Heart right ventricle (tissue), 16 donors: ENCODE data around the gene CREB3L2. TPM values are rescaled to one million over a fixed set of nuclear protein-coding genes. Genes with fewer than 3 reads are reported as not detected.
"Not testable (repeated sequence)": the region's sequence is repeated elsewhere in the genome, so short reads cannot be mapped to it uniquely, and the experiment has no call there.

ENCODE experiments used
- ATAC-seq, 8 donors: fragments of 200-7000 bp; cut with Tn5 transposase; one replicate each; pipeline ENCODE4 v1.9.1; 2020; ENCODE audit warnings: mild to moderate bottlenecking in 8 of 8, moderate library complexity in 8 of 8, moderate number of reproducible peaks in 1 of 8
- DNase-seq, 2 donors: peaks; one replicate each; pipeline ENCODE4 v3.0.0-alpha.2; 2020
- H3K27ac ChIP-seq, 10 donors: fragments of 200-600 bp; sonication (generic) in 2 of 10; one replicate each; pipeline versions ENCODE4 v1.5.0 to v1.8.0; 2020 to 2022; ENCODE audit warnings: mild to moderate bottlenecking in 3 of 10
- H3K27me3 ChIP-seq, 7 donors: fragments of 200-600 bp; one replicate each; pipeline ENCODE4 v1.8.0; 2021 to 2022; ENCODE audit warnings: mild to moderate bottlenecking in 2 of 7
- H3K36me3 ChIP-seq, 9 donors: fragments of 200-600 bp; sonication (generic) in 1 of 9; one replicate each; pipeline versions ENCODE4 v1.5.0 to v1.8.0; 2020 to 2022; ENCODE audit warnings: mild to moderate bottlenecking in 2 of 9
- H3K4me1 ChIP-seq, 9 donors: fragments of 200-600 bp; sonication (generic) in 1 of 9; one replicate each; pipeline versions ENCODE4 v1.5.0 to v1.8.0; 2020 to 2022; ENCODE audit warnings: mild to moderate bottlenecking in 4 of 9
- H3K4me3 ChIP-seq, 10 donors: fragments of 200-600 bp; sonication (generic) in 2 of 10; one replicate each; pipeline versions ENCODE4 v1.5.0 to v1.8.0; 2020 to 2022; ENCODE audit warnings: mild to moderate bottlenecking in 7 of 10, moderate library complexity in 2 of 10
- H3K9me3 ChIP-seq, 11 donors: fragments of 200-600 bp in 10 of 11; sonication (generic) in 2 of 11; one replicate each; pipeline versions ENCODE4 v1.5.0 to v1.8.0; 2013 to 2022; ENCODE audit warnings: mild to moderate bottlenecking in 2 of 11, control low read depth in 1 of 11, moderate library complexity in 1 of 11
- WGBS, 2 donors: extraction: QIAGEN DNeasy Blood & Tissue Kit; methylation state at CpG; one replicate each; pipeline ENCODE4 v1.1.7; 2013; ENCODE audit warnings: inconsistent platforms in 1 of 2; 5-methylcytosine and 5-hydroxymethylcytosine counted together
- intact Hi-C, 10 donors: fragments of 100-400 bp; cut with DNase I; formaldehyde crosslinking; loops; one replicate each; pipeline versions ENCODE4 v1.11.1 to v1.14.2; 2022
- polyA plus RNA-seq, 2 donors: library from polyadenylated mRNA; stranded (reverse); fragments of 200-250 nt; gene quantifications; one replicate each; pipeline ENCODE4 v1.2.3, GENCODE V29; 2013
- total RNA-seq, 10 donors: library from RNA; stranded (reverse); fragmentation: NEBNext Ultra II Directional in 3 of 10; extraction: Animal tissue kit (Norgen Biotek cat#: 25700) in 3 of 10; gene quantifications; one replicate each; pipeline versions ENCODE4 v1.2.1 to v1.2.4, GENCODE V29; 2021 to 2023
- TF ChIP-seq, protein P1 (sequence below), 9 donors: fragments of 200-600 bp; sonication (generic) in 2 of 9; IDR thresholded peaks; one replicate each; pipeline versions ENCODE4 v1.5.0 to v1.8.0; 2021 to 2022; ENCODE audit warnings: antibody characterized with exemption in 9 of 9, mild to moderate bottlenecking in 5 of 9, moderate library complexity in 1 of 9
- donor health status: Arrhythmogenic right ventricular cardiomyopathy.
- donor health status: ischemic (EF 13 %, LVEDD 7.1; RV severe dilation, severe dysfunction).
- donor health status: healthy with polysubstance abuse.
- donor health status: DM: no; HTN: yes; CAD: no.
- donor health status: DM: no; HTN: no; CAD: no.
- donor health status: ischemic (EF 25% LVEDD 6.9; RV normal size, moderate dysfunction).
- donor health status: ischemic (EF 25% LVEDD 5.7; RV mildly dilated, moderate dysfunction).
- donor health status: healthy.
- donor health status: DM: yes; HTN: yes; CAD: no.
- donor health status: Ischemic cardiomyopathy.
- donor health status: ischemic (EF 35%, LVEDD 5.7; RV mildly dilated, moderate dysfunction).
- donor health status: nonischemic (EF 11% LVEDD 7.7; RV severe dilation, severe dysfunction).
- donor health status: DM: yes; HTN: yes; CAD: no.
- donor health status: PGD.
- donor health status: ischemic (EF 29% LVEDD 5.4; RV normal size, mild dysfunction).
- donor health status: nonischemic (EF 23%, LVEDD 6.1; RV moderate dilation, normal function).

The CREB3L2 gene
- total and polyA plus RNA-seq, 12 donors = 4.2 to 34.2 (median 23.3) TPM

DNA sequence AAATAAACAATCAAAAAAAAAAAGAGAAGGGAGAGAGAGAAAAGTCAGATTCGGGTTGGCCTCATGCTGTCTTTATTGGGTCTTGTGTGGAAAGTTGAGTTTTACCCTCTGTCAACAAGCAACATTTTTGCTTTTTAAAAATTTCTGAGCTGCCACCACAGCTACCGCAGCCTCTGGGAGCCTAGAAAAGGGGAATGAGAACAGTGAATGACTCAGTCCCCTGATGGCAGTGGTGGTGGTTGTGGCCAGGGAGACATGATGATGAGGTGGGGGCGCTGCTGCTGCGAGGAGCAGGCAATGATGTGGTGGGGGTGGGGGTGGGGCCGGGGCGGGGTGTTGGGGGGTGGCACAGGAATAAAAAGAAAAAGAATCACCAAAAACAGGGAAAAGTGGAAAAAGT is 20.0 kb upstream of the CREB3L2 start:
- DNase-seq = no peak
- peaks cover 0 to 7% (median 0%) of the 10 kb centered on the region in 7 donors for H3K27me3 ChIP-seq
- H3K27ac ChIP-seq = no peak overlapping the region
- peaks cover 0 to 6% (median 0%) of the 10 kb centered on the region in 11 donors for H3K9me3 ChIP-seq
- intact Hi-C loops = no loop called here
- no peak for ATAC-seq
- H3K36me3 ChIP-seq = no peaks in the 10 kb centered on the region
- 88 to 93% methylated on average over 6 of the region's 6 CpGs for WGBS, 2 donors
- no peaks in the 10 kb centered on the region for H3K4me1 ChIP-seq
- TF ChIP-seq, protein P1, sequence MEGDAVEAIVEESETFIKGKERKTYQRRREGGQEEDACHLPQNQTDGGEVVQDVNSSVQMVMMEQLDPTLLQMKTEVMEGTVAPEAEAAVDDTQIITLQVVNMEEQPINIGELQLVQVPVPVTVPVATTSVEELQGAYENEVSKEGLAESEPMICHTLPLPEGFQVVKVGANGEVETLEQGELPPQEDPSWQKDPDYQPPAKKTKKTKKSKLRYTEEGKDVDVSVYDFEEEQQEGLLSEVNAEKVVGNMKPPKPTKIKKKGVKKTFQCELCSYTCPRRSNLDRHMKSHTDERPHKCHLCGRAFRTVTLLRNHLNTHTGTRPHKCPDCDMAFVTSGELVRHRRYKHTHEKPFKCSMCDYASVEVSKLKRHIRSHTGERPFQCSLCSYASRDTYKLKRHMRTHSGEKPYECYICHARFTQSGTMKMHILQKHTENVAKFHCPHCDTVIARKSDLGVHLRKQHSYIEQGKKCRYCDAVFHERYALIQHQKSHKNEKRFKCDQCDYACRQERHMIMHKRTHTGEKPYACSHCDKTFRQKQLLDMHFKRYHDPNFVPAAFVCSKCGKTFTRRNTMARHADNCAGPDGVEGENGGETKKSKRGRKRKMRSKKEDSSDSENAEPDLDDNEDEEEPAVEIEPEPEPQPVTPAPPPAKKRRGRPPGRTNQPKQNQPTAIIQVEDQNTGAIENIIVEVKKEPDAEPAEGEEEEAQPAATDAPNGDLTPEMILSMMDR (IDR thresholded peaks at IDR 0.05) = no peak
- H3K4me3 ChIP-seq = no peak overlapping the region

DNA sequence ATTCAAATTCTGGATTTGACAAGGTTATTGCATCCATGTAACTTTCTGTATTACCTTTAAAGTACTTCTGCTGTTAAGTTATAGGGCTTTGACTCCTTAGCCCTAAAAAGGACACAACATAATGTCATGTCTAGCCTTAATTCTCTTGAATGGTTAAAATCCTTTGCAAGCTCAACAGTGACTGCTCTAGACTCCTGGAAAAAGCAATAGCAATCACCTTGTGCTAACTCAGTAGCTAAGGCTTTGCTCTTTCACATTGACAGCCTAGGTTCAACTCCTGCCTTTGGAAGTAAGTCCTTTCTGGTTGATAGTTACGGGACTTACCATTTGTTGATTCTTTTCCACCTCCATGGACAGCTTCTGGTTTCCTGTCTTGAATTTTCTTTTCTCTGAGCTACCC is 16.1 kb upstream of the CREB3L2 start:
- intact Hi-C loops = loop anchor here in 4 of 10 donors (5.0 to 10.0 kb wide), 3 partner anchors 203 to 719 kb away; no protein-coding TSS in a partner anchor

DNA sequence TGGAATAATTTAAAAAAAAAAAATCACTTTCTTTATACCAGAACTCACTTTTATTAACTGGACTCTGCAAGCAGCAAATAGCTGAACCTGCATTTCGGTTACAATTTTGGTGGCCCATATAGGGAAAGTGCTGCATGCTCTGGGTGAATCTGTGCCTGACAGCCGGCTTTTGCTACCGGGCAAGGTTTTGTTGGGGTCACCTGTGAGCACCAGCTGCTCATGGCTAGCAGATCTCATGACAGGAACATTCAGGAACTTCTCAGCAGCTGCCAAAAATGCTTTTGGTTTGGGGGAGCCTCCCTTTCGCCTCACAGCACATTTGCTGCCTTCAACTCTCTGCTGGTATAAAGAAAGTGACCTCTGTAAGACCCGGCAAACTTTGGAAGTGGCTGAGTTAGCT is 13.2 kb upstream of the CREB3L2 start:
- 92 to 93% methylated on average over 5 of the region's 5 CpGs for WGBS, 2 donors
- Histone ChIP-seq H3K27ac (no peak overlapping the region), H3K4me3 (no peak overlapping the region), H3K27me3 (no peaks in the 10 kb centered on the region), H3K36me3 (no peaks in the 10 kb centered on the region), H3K9me3 (no peaks in the 10 kb centered on the region), H3K4me1 (no peaks in the 10 kb centered on the region)
- intact Hi-C loops = loop anchor here in 4 of 10 donors (5.0 to 10.0 kb wide), 3 partner anchors 200 to 722 kb away; no protein-coding TSS in a partner anchor
- TF ChIP-seq, protein P1 (IDR thresholded peaks at IDR 0.05) = no peak
- ATAC-seq = no peak
- no peak for DNase-seq

More for the DNA sequence above, 16.1 kb upstream of the CREB3L2 start:
- H3K27me3 ChIP-seq = peaks cover 0 to 7% (median 0%) of the 10 kb centered on the region in 7 donors
- DNase-seq = no peak
- TF ChIP-seq, protein P1 (IDR thresholded peaks at IDR 0.05) = no peak
- no peaks in the 10 kb centered on the region for H3K4me1 ChIP-seq
- no peaks in the 10 kb centered on the region for H3K9me3 ChIP-seq
- no peak overlapping the region for H3K4me3 ChIP-seq
- no peak overlapping the region for H3K27ac ChIP-seq
- ATAC-seq = no peak
- 92 to 100% methylated on average over 1 of the region's 1 CpG for WGBS, 2 donors
- H3K36me3 ChIP-seq = no peaks in the 10 kb centered on the region

DNA sequence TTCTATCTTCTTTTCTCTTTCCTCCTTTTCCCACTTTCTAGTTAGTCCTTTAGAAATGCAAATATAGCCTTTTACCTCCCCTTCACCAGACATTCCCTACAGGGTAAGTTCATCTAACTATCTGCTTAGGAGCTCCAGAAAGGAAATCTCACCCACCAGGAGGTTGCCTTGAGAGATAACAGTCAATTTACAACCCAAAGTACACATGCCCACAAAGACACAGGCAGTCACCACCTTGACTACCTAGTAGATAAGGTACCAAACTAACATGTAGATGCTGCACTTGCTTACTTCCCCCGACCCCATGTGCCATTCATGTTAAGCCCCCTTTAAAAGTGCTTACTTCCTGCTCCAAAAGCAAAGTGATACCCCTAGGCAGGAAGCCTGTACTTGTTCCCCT is 12.8 kb upstream of the CREB3L2 start:
- H3K36me3 ChIP-seq = no peaks in the 10 kb centered on the region

DNA sequence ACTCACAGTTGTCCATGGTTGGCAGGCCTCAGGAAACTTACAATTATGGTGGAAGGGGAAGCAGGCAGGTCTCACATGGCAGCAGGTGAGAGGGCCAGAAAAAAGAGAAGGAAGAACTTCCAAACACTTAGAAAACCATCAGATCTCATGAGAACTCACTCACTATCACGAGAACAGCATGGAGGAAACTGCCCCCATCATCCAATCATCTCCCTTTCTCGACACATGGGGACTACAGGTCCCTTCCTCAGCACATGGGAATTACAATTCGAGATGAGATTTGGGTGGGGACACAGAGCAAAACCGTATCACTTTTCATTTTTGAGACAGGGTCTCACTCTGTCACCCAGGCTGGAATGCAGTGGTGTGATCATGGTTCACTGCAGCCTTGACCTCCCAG is 12.3 kb upstream of the CREB3L2 start:
- ATAC-seq, H3K36me3 ChIP-seq, H3K4me3 ChIP-seq, H3K4me1 ChIP-seq, DNase-seq, H3K9me3 ChIP-seq, H3K27ac ChIP-seq, H3K27me3 ChIP-seq: not testable (repeated sequence)
- 77 to 81% methylated on average over 4 of the region's 4 CpGs for WGBS, 2 donors
- intact Hi-C loops = loop anchor here in 6 of 10 donors (5.0 to 10.0 kb wide), 4 partner anchors 199 to 362 kb away; no protein-coding TSS in a partner anchor

More for the DNA sequence above, 12.8 kb upstream of the CREB3L2 start:
- no peaks in the 10 kb centered on the region for H3K4me1 ChIP-seq
- intact Hi-C loops = loop anchor here in 7 of 10 donors (5.0 to 10.0 kb wide), 5 partner anchors 200 to 723 kb away; no protein-coding TSS in a partner anchor
- DNase-seq = no peak
- H3K27me3 ChIP-seq = no peaks in the 10 kb centered on the region
- H3K27ac ChIP-seq = no peak overlapping the region
- TF ChIP-seq, protein P1 (IDR thresholded peaks at IDR 0.05) = no peak
- no peak overlapping the region for H3K4me3 ChIP-seq
- ATAC-seq = no peak
- 77 to 78% methylated on average over 1 of the region's 1 CpG for WGBS, 2 donors
- no peaks in the 10 kb centered on the region for H3K9me3 ChIP-seq
